ENCODE results near the gene DPP4.

GRCh38 chr2:161987311-161987710 is 86.7 kb downstream of the DPP4 start:
- no peak for TF ChIP-seq ZNF565 (CRISPR knock-in tag; conservative IDR thresholded peaks at IDR 0.05; ENCODE audit: low read depth)
- no peak for TF ChIP-seq ARNTL (CRISPR knock-in tag; IDR thresholded peaks at IDR 0.05; ENCODE audit: borderline replicate concordance, low read depth)
- no peak for TF ChIP-seq ZNF8 (CRISPR knock-in tag; IDR thresholded peaks at IDR 0.05)
- TF ChIP-seq ZFP3 (CRISPR knock-in tag; IDR thresholded peaks at IDR 0.05) = no peak
- no peak for TF ChIP-seq PATZ1 (CRISPR knock-in tag; IDR thresholded peaks at IDR 0.05; ENCODE audit: borderline replicate concordance)
- no peak for TF ChIP-seq ZFP30 (CRISPR knock-in tag; IDR thresholded peaks at IDR 0.05)
- TF ChIP-seq ESRRG (CRISPR knock-in tag; IDR thresholded peaks at IDR 0.05) = no peak
- TF ChIP-seq TOX (CRISPR knock-in tag; IDR thresholded peaks at IDR 0.05; ENCODE audit: borderline replicate concordance) = no peak
